Gastrocnemius medialis (tissue), 4 donors: ENCODE data around the gene SMIM12.

Source experiments
- CTCF ChIP-seq, 5 experiments: fragments of 450-650 bp in 3 of 5; fragments of 200-600 bp in 2 of 5; sonication (generic) in 2 of 5; IDR thresholded peaks in 4 of 5; conservative IDR thresholded peaks in 1 of 5; 1 replicate in 4 of 5; 2 replicates in 1 of 5; pipeline ENCODE4 v1.5.1; 2016 to 2019; ENCODE audit warnings: antibody characterized with exemption in 5 of 5, mild to moderate bottlenecking in 3 of 5, moderate library complexity in 3 of 5
- POLR2A ChIP-seq, 2 donors: fragments of 450-650 bp; IDR thresholded peaks; one replicate each; pipeline ENCODE4 v1.6.1; 2017; ENCODE audit warnings: antibody characterized with exemption in 2 of 2, mild to moderate bottlenecking in 2 of 2, moderate library complexity in 2 of 2

DNA sequence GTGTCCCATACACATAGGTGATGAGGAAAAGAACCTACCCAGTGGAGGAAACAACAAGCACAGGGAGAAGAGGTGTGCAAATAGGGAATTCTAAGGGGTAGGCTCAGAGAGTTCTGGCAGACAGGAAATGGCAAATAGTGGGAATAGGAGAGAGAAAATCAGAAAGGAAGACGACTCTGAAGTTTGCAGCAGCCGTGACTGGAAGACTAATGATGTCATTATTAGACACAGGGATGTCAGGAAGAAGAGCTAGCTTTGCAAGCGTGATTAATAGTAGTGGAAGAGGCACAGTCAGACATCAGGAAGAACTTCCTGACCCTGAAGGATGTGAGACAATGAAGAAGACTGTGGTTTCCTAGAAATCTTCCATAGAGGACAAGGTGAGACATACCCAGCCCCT lies 48.8 kb upstream of the SMIM12 start:
- TF ChIP-seq POLR2A (IDR thresholded peaks at IDR 0.05) (no peak), CTCF (IDR thresholded peaks at IDR 0.05 in 4 of 5, conservative IDR thresholded peaks at IDR 0.05 in 1 of 5) (no peak)
